Uterus (tissue), 4 donors: ENCODE data around the gene SMIM44. TPM values are rescaled to one million over a fixed set of nuclear protein-coding genes. Genes with fewer than 3 reads are reported as not detected.

Experiments
- DNase-seq, 2 donors: peaks; one replicate each; pipeline ENCODE4 v3.0.0-alpha.2; 2019 to 2020
- H3K27ac ChIP-seq, 2 donors: fragments of 200-600 bp; sonication (generic); 1 replicate in 1 of 2; 2 replicates in 1 of 2; pipeline ENCODE4 v1.5.1; 2016 to 2018
- H3K27me3 ChIP-seq, 2 donors: fragments of 200-600 bp; sonication (generic); one replicate each; pipeline ENCODE4 v1.5.1; 2018 to 2019; ENCODE audit warnings: control low read depth in 1 of 2
- H3K36me3 ChIP-seq, 2 donors: fragments of 200-600 bp; sonication (generic); one replicate each; pipeline ENCODE4 v1.5.1; 2019; ENCODE audit warnings: control low read depth in 1 of 2
- H3K4me1 ChIP-seq, 2 donors: fragments of 200-600 bp; sonication (generic); one replicate each; pipeline ENCODE4 v1.5.1; 2018 to 2019; ENCODE audit warnings: control low read depth in 1 of 2
- H3K4me3 ChIP-seq, 2 donors: fragments of 200-600 bp; sonication (generic); 1 replicate in 1 of 2; 2 replicates in 1 of 2; pipeline ENCODE4 v1.5.1; 2018 to 2019; ENCODE audit warnings: mild to moderate bottlenecking in 1 of 2
- H3K9me3 ChIP-seq, 2 donors: fragments of 200-600 bp; sonication (generic); one replicate each; pipeline ENCODE4 v1.5.1; 2019; ENCODE audit warnings: control low read depth in 1 of 2
- CTCF ChIP-seq, 4 experiments: fragments of 200-600 bp in 2 of 4; fragments of 450-650 bp in 2 of 4; sonication (generic) in 2 of 4; IDR thresholded peaks; one replicate each; pipeline ENCODE4 v1.5.1; 2016 to 2019; ENCODE audit warnings: antibody characterized with exemption in 4 of 4, mild to moderate bottlenecking in 2 of 4, moderate library complexity in 1 of 4
- POLR2A ChIP-seq, 2 donors: fragments of 450-650 bp; IDR thresholded peaks; one replicate each; pipeline ENCODE4 v1.6.1; 2016; ENCODE audit warnings: antibody characterized with exemption in 2 of 2, mild to moderate bottlenecking in 1 of 2, moderate library complexity in 1 of 2
- intact Hi-C: fragments of 100-400 bp; cut with DNase I; formaldehyde crosslinking; loops from one replicate; pipeline ENCODE4 v1.15.1; 2023; ENCODE audit warnings: low total_unique reads
- total RNA-seq, 4 donors: library from RNA; depleted of rRNA in 3 of 4; stranded (reverse); fragments of >200 nt in 3 of 4; gene quantifications; one replicate each; pipeline versions ENCODE4 v1.1.0 to v1.2.4, GENCODE V29; 2014 to 2023
- donor health status: DM: yes; HTN: yes; CAD: no.

Gene SMIM44
- total RNA-seq, 4 donors from 2014 or later: not detected

GRCh38 chr19:3475449-3475848, 7.8 kb downstream of the SMIM44 start:
- H3K36me3 ChIP-seq: no peaks in the 10 kb centered on the region
- intact Hi-C loops: no loop called here
- H3K4me1 ChIP-seq: peaks cover 0 to 3% of the 10 kb centered on the region in 2 donors
- H3K27ac ChIP-seq: no peak overlapping the region
- TF ChIP-seq CTCF (IDR thresholded peaks at IDR 0.05) (no peak), POLR2A (IDR thresholded peaks at IDR 0.05) (no peak)
- DNase-seq: no peak
- no peak overlapping the region for H3K4me3 ChIP-seq
- no peaks in the 10 kb centered on the region for H3K9me3 ChIP-seq
- H3K27me3 ChIP-seq: no peaks in the 10 kb centered on the region

GRCh38 chr19:3474614-3475013, 8.6 kb downstream of the SMIM44 start:
- intact Hi-C loops: no loop called here
- TF ChIP-seq CTCF (IDR thresholded peaks at IDR 0.05) (no peak), POLR2A (IDR thresholded peaks at IDR 0.05) (no peak)
- no peak for DNase-seq

GRCh38 chr19:3474010-3474409, 9.2 kb downstream of the SMIM44 start:
- intact Hi-C loops: no loop called here
- DNase-seq: no peak
- TF ChIP-seq CTCF (IDR thresholded peaks at IDR 0.05): no peak
- TF ChIP-seq POLR2A (IDR thresholded peaks at IDR 0.05): no peak
- Histone ChIP-seq H3K27me3 (no peaks in the 10 kb centered on the region), H3K4me3 (no peak overlapping the region), H3K9me3 (no peaks in the 10 kb centered on the region), H3K4me1 (peaks cover 0 to 3% of the 10 kb centered on the region in 2 donors), H3K36me3 (no peaks in the 10 kb centered on the region), H3K27ac (no peak overlapping the region)

More at GRCh38 chr19:3474614-3475013, 8.6 kb downstream of the SMIM44 start:
- H3K4me3 ChIP-seq: no peak overlapping the region
- peaks cover 0 to 3% of the 10 kb centered on the region in 2 donors for H3K4me1 ChIP-seq
- no peak overlapping the region for H3K27ac ChIP-seq
- H3K27me3 ChIP-seq: no peaks in the 10 kb centered on the region
- H3K9me3 ChIP-seq: no peaks in the 10 kb centered on the region
- H3K36me3 ChIP-seq: no peaks in the 10 kb centered on the region

GRCh38 chr19:3471954-3472655, 11.1 kb downstream of the SMIM44 start:
- Histone ChIP-seq H3K36me3 (no peaks in the 10 kb centered on the region), H3K4me1 (peaks cover 0 to 3% of the 10 kb centered on the region in 2 donors), H3K4me3 (no peak overlapping the region), H3K9me3 (no peaks in the 10 kb centered on the region), H3K27me3 (no peaks in the 10 kb centered on the region), H3K27ac (no peak overlapping the region)
- TF ChIP-seq POLR2A (IDR thresholded peaks at IDR 0.05) (peak in 1 of 2 donors; percentile 17), CTCF (IDR thresholded peaks at IDR 0.05) (peak; percentile 76 to 93 (median 85))
- DNase-seq: peak in 1 of 2 donors; percentile 63
- intact Hi-C loops: loop anchor here (2.0 kb wide), 1 partner anchor 145 kb away; no protein-coding TSS in a partner anchor

- peak in 1 of 2 donors; percentile 18 for DNase-seq
- no peaks in the 10 kb centered on the region for H3K36me3 ChIP-seq
- H3K4me1 ChIP-seq: peaks cover 0 to 13% of the 10 kb centered on the region in 2 donors
- H3K27ac ChIP-seq: peak overlapping the region in 1 of 2 donors; percentile 26
- no peak overlapping the region for H3K4me3 ChIP-seq
- intact Hi-C loops: no loop called here
- no peak for TF ChIP-seq CTCF (IDR thresholded peaks at IDR 0.05)
- TF ChIP-seq POLR2A (IDR thresholded peaks at IDR 0.05): no peak
- H3K27me3 ChIP-seq: no peaks in the 10 kb centered on the region
- H3K9me3 ChIP-seq: no peaks in the 10 kb centered on the region
These were observed 12.6 kb downstream of the SMIM44 start for GRCh38 chr19:3470500-3471128.
